Measurements from ENCODE around the gene PLD1. TPM values are rescaled to one million over a fixed set of nuclear protein-coding genes. Genes with fewer than 3 reads are reported as not detected.

Gene PLD1
- total RNA-seq, 1 donor from 2014 or later = 25.4 TPM

- no peaks in the 10 kb centered on the region for H3K4me1 ChIP-seq
- H3K27ac ChIP-seq = no peak overlapping the region
- H3K27me3 ChIP-seq = no peaks in the 10 kb centered on the region
- TF ChIP-seq CTCF (IDR thresholded peaks at IDR 0.05) = no peak
- H3K4me3 ChIP-seq = no peak overlapping the region
- no peaks in the 10 kb centered on the region for H3K36me3 ChIP-seq
- DNase-seq = no peak
- ATAC-seq = no peak
- H3K9me3 ChIP-seq = no peaks in the 10 kb centered on the region
- intact Hi-C loops (cut with DNase I) = no loop called here
Measured at GRCh38 chr3:171845481-171846284, 35.4 kb upstream of the PLD1 start.

- intact Hi-C loops (cut with DNase I) = no loop called here
- Histone ChIP-seq H3K27me3 (no peaks in the 10 kb centered on the region), H3K27ac (no peak overlapping the region), H3K4me3 (no peak overlapping the region), H3K36me3 (no peaks in the 10 kb centered on the region), H3K4me1 (no peaks in the 10 kb centered on the region), H3K9me3 (no peaks in the 10 kb centered on the region)
- TF ChIP-seq CTCF (IDR thresholded peaks at IDR 0.05) = no peak
- ATAC-seq = no peak
- DNase-seq = no peak
Measured at GRCh38 chr3:171844873-171845272, 34.6 kb upstream of the PLD1 start.

- Histone ChIP-seq H3K27me3 (no peaks in the 10 kb centered on the region), H3K27ac (no peak within 1 kb of the TSS), H3K9me3 (no peaks in the 10 kb centered on the region), H3K4me3 (no peak within 1 kb of the TSS), H3K36me3 (no peaks in the 10 kb centered on the region), H3K4me1 (peaks cover 12% of the 10 kb centered on the region)
- DNase-seq (no peak), ATAC-seq (peak; percentile 30)
- no peak for TF ChIP-seq CTCF (IDR thresholded peaks at IDR 0.05)
- intact Hi-C loops (cut with DNase I) = no loop called here
Measured at GRCh38 chr3:171842864-171843518, 32.7 kb upstream of the PLD1 start, which contains the start of gene TMEM212. Gene TMEM212, plus strand, starts transcription at chr3:171843349. Its CDS starts 35 bp downstream, at chr3:171843384.

GRCh38 chr3:171841620-171842000, 31.3 kb upstream of the PLD1 start:
- Histone ChIP-seq H3K27me3 (no peaks in the 10 kb centered on the region), H3K4me3 (no peak overlapping the region), H3K27ac (no peak overlapping the region), H3K4me1 (peaks cover 15% of the 10 kb centered on the region), H3K9me3 (no peaks in the 10 kb centered on the region), H3K36me3 (no peaks in the 10 kb centered on the region)
- ATAC-seq = no peak
- no peak for DNase-seq
- intact Hi-C loops (cut with DNase I) = no loop called here
- no peak for TF ChIP-seq CTCF (IDR thresholded peaks at IDR 0.05)

- Histone ChIP-seq H3K9me3 (no peaks in the 10 kb centered on the region), H3K4me1 (peaks cover 15% of the 10 kb centered on the region), H3K36me3 (no peaks in the 10 kb centered on the region), H3K27me3 (no peaks in the 10 kb centered on the region), H3K4me3 (no peak overlapping the region), H3K27ac (no peak overlapping the region)
- intact Hi-C loops (cut with DNase I) = no loop called here
- DNase-seq = no peak
- no peak for TF ChIP-seq CTCF (IDR thresholded peaks at IDR 0.05)
- peak; percentile 26 for ATAC-seq
Measured at GRCh38 chr3:171840811-171841619, 30.7 kb upstream of the PLD1 start.

Data from upper lobe of right lung (tissue), 1 donor.